ENCODE measurements around the gene RNF149.
"Not testable (repeated sequence)": the region's sequence is repeated elsewhere in the genome, so short reads cannot be mapped to it uniquely, and the experiment has no call there.

RNF149 gene

GRCh38 chr2:101308432-101309210 lies at the start of gene RNF149:
Gene RNF149 (minus strand): TSS chr2:101308701. CDS start chr2:101308588, 113 bp downstream.
- peak; percentile 89 to 94 for DNase-seq

- no peak for DNase-seq
Observed at GRCh38 chr2:101357376-101357775, 48.9 kb upstream of the RNF149 start.

GRCh38 chr2:101356521-101356920 lies 48.0 kb upstream of the RNF149 start:
- no peak for DNase-seq

- DNase-seq, result no peak
Observed at GRCh38 chr2:101356055-101356454, 47.6 kb upstream of the RNF149 start.

- DNase-seq, result no peak
Observed at GRCh38 chr2:101355401-101356054, 47.0 kb upstream of the RNF149 start.

- DNase-seq, result no peak
Observed at GRCh38 chr2:101354420-101355311, 46.2 kb upstream of the RNF149 start.

GRCh38 chr2:101352631-101353030 lies 44.1 kb upstream of the RNF149 start:
- DNase-seq, result not testable (repeated sequence)

- no peak for DNase-seq
Observed at GRCh38 chr2:101351207-101351606, 42.7 kb upstream of the RNF149 start.

- no peak for DNase-seq
Observed at GRCh38 chr2:101349893-101350662, 41.6 kb upstream of the RNF149 start.

GRCh38 chr2:101348883-101349282 lies 40.4 kb upstream of the RNF149 start:
- no peak for DNase-seq

- no peak for DNase-seq
Observed at GRCh38 chr2:101346909-101347308, 38.4 kb upstream of the RNF149 start.

GRCh38 chr2:101344137-101344536 lies 35.6 kb upstream of the RNF149 start:
- DNase-seq, result no peak

- no peak for DNase-seq
Observed at GRCh38 chr2:101342625-101343008, 34.1 kb upstream of the RNF149 start.

GRCh38 chr2:101341901-101342624 lies 33.6 kb upstream of the RNF149 start:
- peak; percentile 76 to 79 for DNase-seq

GRCh38 chr2:101341421-101341820 lies 32.9 kb upstream of the RNF149 start:
- DNase-seq, result no peak

- DNase-seq, result no peak
Observed at GRCh38 chr2:101340141-101340551, 31.6 kb upstream of the RNF149 start.

- DNase-seq, result no peak
Observed at GRCh38 chr2:101339266-101339880, 30.9 kb upstream of the RNF149 start.

GRCh38 chr2:101337877-101338276 lies 29.4 kb upstream of the RNF149 start:
- DNase-seq, result no peak

GRCh38 chr2:101332885-101333766 lies 24.6 kb upstream of the RNF149 start:
- no peak for DNase-seq

- no peak for DNase-seq
Observed at GRCh38 chr2:101331202-101331601, 22.7 kb upstream of the RNF149 start.
